ENCODE measurements around the gene COA1. TPM values are rescaled to one million over a fixed set of nuclear protein-coding genes. Genes with fewer than 3 reads are reported as not detected.
A peak's percentile ranks its signal among the peaks of the same experiment; 100 is the strongest.

Gene COA1
- polyA plus RNA-seq, 3 donors, result 25.6 to 57.8 (median 56.2) TPM

- intact Hi-C loops (cut with micrococcal nuclease), result no loop called here
- no peak overlapping the region for H3K4me3 Mint-ChIP-seq
- DNase-seq, result no peak
- H3K36me3 Mint-ChIP-seq, result peaks cover 17 to 30% of the 10 kb centered on the region in 2 donors
- H3K9me3 ChIP-seq (replicated peaks in 1 of 2; ENCODE audit: control insufficient read depth in 1 of 2, insufficient read depth in 1 of 2, low read length in 2 of 2), result no peaks in the 10 kb centered on the region
- H3K27me3 Mint-ChIP-seq (ENCODE audit: low read depth in 3 of 3), result peaks cover 0 to 4% (median 1%) of the 10 kb centered on the region in 3 donors
- peaks cover 12% of the 10 kb centered on the region for H3K4me1 Mint-ChIP-seq
- H3K9ac ChIP-seq (ENCODE audit: insufficient read depth, low read length, poor library complexity, severe bottlenecking), result no peak overlapping the region
- no peaks in the 10 kb centered on the region for H3K9me3 Mint-ChIP-seq
- H3K4me2 ChIP-seq (replicated peaks; ENCODE audit: extremely low read depth, low read length, poor library complexity, severe bottlenecking), result no peak overlapping the region
- H3K4me3 ChIP-seq (replicated peaks in 1 of 3; ENCODE audit: low read depth in 2 of 3, low read length in 3 of 3), result no peak overlapping the region
- H3K4me1 ChIP-seq (ENCODE audit: control insufficient read depth in 1 of 2, insufficient read depth in 2 of 2, low read length in 2 of 2), result no peaks in the 10 kb centered on the region
- H3K36me3 ChIP-seq (replicated peaks in 1 of 2; ENCODE audit: control insufficient read depth in 1 of 2, insufficient read depth in 2 of 2, low read length in 2 of 2), result peaks cover 9 to 13% of the 10 kb centered on the region in 2 donors
- no peaks in the 10 kb centered on the region for H3K27me3 ChIP-seq (ENCODE audit: control insufficient read depth in 2 of 2, insufficient read depth in 2 of 2, low read length in 2 of 2)
- peaks cover 17% of the 10 kb centered on the region for H4K20me1 ChIP-seq (ENCODE audit: insufficient read depth, low read length)
- no peak overlapping the region for H3K27ac ChIP-seq (ENCODE audit: low read depth in 1 of 2, low read length in 2 of 2)
- H3K79me2 ChIP-seq (ENCODE audit: insufficient read depth, low read length), result peaks cover 6% of the 10 kb centered on the region
- H2AFZ ChIP-seq (ENCODE audit: insufficient read depth, low read depth, low read length, poor library complexity, severe bottlenecking), result no peak overlapping the region
- TF ChIP-seq, protein P1, sequence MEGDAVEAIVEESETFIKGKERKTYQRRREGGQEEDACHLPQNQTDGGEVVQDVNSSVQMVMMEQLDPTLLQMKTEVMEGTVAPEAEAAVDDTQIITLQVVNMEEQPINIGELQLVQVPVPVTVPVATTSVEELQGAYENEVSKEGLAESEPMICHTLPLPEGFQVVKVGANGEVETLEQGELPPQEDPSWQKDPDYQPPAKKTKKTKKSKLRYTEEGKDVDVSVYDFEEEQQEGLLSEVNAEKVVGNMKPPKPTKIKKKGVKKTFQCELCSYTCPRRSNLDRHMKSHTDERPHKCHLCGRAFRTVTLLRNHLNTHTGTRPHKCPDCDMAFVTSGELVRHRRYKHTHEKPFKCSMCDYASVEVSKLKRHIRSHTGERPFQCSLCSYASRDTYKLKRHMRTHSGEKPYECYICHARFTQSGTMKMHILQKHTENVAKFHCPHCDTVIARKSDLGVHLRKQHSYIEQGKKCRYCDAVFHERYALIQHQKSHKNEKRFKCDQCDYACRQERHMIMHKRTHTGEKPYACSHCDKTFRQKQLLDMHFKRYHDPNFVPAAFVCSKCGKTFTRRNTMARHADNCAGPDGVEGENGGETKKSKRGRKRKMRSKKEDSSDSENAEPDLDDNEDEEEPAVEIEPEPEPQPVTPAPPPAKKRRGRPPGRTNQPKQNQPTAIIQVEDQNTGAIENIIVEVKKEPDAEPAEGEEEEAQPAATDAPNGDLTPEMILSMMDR (IDR thresholded peaks at IDR 0.05), result no peak
- peak overlapping the region in 1 of 7 donors; percentile 32 for H3K27ac Mint-ChIP-seq
- 100% methylated on average over 2 of the region's 2 CpGs for WGBS (ENCODE audit: insufficient coverage)
These were observed 135.3 kb downstream of the COA1 start for GRCh38 chr7:43594020-43594419.

DNA sequence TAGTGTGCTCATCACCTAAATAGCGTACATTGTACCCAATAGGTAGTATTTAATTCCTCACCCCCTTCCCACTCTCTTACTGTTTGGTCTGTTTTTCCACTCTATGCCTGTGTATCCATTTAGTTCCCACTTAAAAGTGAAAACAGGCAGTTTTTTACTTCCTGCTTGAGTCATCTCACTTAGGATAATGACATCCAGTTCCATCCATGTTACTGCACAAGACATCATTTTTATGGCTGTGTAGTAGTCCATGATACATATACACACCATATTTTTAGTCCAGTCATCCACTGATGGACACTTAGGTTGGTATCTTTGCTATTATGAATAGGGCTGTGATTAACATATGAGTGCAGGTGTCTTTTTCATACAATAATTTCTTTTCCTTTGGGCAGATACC, 136.3 kb downstream of the COA1 start:
- no peak overlapping the region for H3K27ac ChIP-seq (ENCODE audit: low read depth in 1 of 2, low read length in 2 of 2)
- no CpG with 5 or more reads among the region's 1 CpG for WGBS (ENCODE audit: insufficient coverage)
- H3K36me3 ChIP-seq (replicated peaks in 1 of 2; ENCODE audit: control insufficient read depth in 1 of 2, insufficient read depth in 2 of 2, low read length in 2 of 2), result peaks cover 6 to 9% of the 10 kb centered on the region in 2 donors
- no peaks in the 10 kb centered on the region for H3K9me3 Mint-ChIP-seq
- no peaks in the 10 kb centered on the region for H3K4me1 ChIP-seq (ENCODE audit: control insufficient read depth in 1 of 2, insufficient read depth in 2 of 2, low read length in 2 of 2)
- peak overlapping the region in 1 of 7 donors; percentile 22 for H3K27ac Mint-ChIP-seq
- H3K4me3 ChIP-seq (replicated peaks in 1 of 3; ENCODE audit: low read depth in 2 of 3, low read length in 3 of 3), result no peak overlapping the region
- H3K4me1 Mint-ChIP-seq, result peaks cover 12% of the 10 kb centered on the region
- no peaks in the 10 kb centered on the region for H3K9me3 ChIP-seq (replicated peaks in 1 of 2; ENCODE audit: control insufficient read depth in 1 of 2, insufficient read depth in 1 of 2, low read length in 2 of 2)
- no peak overlapping the region for H3K4me3 Mint-ChIP-seq
- H3K27me3 Mint-ChIP-seq (ENCODE audit: low read depth in 3 of 3), result peaks cover 1 to 4% (median 1%) of the 10 kb centered on the region in 3 donors
- TF ChIP-seq, protein P1 (IDR thresholded peaks at IDR 0.05), result no peak
- peaks cover 13% of the 10 kb centered on the region for H3K79me2 ChIP-seq (ENCODE audit: insufficient read depth, low read length)
- intact Hi-C loops (cut with micrococcal nuclease), result no loop called here
- DNase-seq, result no peak
- H3K36me3 Mint-ChIP-seq, result peaks cover 10 to 20% of the 10 kb centered on the region in 2 donors
- H4K20me1 ChIP-seq (ENCODE audit: insufficient read depth, low read length), result peaks cover 17% of the 10 kb centered on the region
- H2AFZ ChIP-seq (ENCODE audit: insufficient read depth, low read depth, low read length, poor library complexity, severe bottlenecking), result no peak overlapping the region
- no peaks in the 10 kb centered on the region for H3K27me3 ChIP-seq (ENCODE audit: control insufficient read depth in 2 of 2, insufficient read depth in 2 of 2, low read length in 2 of 2)
- H3K9ac ChIP-seq (ENCODE audit: insufficient read depth, low read length, poor library complexity, severe bottlenecking), result no peak overlapping the region
- no peak overlapping the region for H3K4me2 ChIP-seq (replicated peaks; ENCODE audit: extremely low read depth, low read length, poor library complexity, severe bottlenecking)
